ENCODE measurements around the gene TRPM5.

The TRPM5 gene

DNA sequence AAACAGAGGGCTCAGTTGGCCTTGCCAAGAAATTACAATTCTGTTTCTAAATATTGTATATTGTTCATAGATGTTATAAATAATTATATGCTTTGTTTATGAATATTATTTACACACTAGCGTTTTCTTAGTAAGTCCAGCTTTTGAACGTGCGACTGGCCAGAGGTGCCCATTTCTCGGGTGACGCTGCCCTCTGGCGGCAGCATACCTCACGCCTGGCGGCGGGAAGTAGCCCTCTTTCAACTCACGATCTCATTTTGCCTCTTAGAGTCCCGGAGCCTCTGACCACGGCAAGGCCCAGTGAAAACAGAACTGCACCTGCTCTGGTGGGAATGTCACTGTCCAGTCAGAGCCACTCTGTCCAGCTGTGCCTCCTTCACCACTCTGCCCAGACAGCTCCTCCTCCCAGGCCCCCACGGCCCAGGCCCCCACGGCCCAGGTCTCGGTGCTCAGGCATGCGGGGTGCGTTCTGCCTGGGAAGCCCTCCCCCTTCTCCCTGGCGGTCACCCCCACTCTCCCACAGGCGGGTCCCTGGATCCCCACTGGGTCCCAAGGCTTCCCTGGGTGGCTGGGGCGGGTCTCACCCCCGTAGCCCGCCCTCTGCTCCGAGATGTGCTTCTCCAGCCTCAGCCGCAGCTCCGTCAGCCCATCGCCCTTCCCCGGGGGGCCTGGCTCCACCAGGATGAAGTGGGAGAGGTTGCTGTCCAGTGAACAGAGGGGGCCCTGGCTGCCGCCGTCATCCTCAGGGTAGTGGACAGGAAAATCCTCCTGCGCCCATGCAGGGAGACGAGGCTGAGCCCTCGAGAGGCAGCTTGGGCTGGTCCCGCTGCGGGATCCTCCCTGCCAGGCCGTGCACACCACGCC lies 24.4 kb downstream of the TRPM5 start:
- peak; percentile 63 for DNase-seq

DNA sequence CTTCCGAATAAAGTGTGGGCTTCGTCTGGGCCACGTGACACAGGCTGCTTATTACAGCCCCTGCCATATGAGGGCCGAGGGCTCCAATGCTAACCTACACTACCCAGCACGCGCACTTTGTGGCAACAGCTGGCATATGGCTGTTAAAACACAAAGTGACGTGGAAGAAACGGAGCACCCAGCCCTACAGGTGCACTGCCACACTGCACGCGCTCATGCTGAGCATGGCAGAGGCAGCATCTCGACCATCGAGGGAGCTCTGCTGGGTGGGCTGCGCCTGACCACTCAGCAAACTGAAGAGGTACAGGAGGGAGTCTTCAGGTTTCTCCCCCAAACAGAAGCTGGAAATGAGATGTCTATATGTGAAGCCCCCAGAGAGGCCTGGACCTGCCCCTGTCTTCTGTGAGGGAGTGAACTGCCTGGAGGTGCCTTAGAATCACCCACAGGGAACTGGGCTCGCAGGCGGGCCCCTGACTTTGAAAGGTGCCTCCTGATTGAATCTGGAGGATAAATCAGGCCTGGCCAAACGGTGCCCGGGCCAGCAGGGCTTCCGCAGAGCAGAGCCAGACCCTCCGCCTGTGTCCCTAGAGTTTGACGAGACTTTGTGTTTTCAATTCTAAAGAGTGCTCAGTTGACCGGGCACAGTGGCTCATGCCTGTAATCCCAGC lies 25.5 kb downstream of the TRPM5 start:
- no peak for DNase-seq

DNA sequence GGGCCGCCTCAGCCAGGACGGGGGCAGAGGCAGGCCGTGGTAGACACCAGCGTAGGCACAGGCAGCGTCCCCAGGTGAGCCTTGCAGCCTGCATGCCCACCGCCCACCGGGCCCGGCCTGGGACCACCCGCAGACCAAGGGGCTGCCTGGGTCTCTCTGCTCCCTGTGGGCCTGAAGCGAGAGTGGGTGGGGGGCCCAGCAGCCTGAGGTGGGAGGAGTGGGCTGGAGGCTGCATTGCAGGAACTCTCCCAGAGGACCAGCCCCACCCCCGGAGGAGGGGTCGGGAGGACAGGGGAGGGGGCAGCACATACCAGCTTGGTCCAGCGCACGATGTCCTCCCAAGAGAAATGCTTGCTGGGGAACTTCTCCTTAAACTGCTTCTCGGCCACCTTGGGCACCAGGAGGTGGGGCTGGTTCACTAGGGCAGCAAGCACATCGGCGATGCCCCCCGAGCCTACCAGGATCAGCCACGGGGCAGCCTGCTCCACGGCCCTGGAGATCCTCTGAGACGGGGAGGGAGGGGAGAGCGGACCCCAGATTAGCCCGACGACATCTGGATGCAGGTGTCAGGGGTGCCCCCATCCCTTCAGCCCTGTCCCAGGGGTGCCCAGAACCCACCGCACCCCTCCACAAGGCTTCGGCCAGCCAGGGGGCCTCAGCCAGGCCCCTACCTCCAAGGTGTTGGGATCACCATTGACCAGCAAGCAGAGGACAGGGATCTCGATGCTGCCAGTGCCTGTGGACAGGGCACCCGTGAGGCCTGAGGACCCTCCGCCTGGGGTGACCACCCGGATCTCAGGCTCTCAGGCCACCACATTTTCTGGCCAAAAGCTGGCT lies 26.2 kb downstream of the TRPM5 start:
- DNase-seq = no peak

DNA sequence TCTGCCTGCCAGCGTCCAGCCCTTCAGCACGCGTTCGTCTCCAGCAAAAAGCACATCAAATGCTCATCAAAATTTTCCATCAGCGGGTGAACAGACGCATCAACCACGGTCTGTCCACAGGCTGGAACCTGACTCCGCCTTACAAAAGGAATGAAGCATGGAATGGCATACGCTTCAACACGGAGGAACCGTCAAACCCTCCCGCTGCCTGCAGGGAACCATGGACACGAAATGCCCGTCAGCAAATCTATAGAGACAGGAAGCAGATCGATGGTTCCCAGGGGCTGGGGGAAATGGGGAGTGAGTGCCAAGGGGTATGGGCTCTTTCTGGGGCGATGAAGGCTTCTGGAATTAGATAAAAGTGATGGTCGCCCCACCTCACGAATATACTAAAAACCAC lies 27.5 kb downstream of the TRPM5 start:
- DNase-seq = no peak

DNA sequence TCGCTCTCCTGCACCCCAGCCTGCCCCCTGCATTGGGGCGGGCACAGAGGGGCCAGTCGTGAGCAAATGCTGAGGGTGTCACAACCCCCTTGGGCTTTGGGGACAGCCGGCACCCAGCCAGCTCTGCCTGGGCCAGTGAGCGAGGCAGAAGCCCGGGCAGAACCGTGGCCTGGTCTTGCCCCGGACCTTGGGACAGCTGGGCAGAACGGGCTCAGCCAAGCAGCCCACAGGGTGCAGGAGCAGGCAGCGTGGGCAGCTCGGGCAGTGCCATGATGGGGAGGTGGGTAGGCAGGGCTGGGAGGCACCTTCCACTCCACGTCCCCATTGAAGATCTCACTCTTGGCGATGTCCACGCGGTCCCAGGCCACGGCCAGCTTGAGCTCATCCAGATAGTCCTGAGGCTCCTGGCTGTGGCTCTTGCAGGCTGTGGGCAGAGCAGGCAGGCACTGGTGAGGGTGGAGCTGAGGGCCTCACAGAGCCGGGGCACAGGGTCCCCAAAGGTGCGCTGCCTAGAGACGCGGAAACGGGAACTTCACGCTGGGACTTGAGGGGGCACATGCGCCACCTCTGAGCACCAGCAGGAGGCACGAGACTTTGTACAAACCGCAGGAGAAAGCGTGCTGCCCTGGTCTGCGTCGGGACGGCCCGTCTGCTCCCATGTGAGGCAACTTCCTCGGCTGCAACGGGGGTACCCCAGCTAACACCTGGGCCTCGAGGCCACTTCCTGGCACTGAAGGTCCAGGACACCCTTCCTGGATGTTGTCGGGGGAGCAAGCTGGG lies 28.5 kb downstream of the TRPM5 start:
- DNase-seq = no peak

DNA sequence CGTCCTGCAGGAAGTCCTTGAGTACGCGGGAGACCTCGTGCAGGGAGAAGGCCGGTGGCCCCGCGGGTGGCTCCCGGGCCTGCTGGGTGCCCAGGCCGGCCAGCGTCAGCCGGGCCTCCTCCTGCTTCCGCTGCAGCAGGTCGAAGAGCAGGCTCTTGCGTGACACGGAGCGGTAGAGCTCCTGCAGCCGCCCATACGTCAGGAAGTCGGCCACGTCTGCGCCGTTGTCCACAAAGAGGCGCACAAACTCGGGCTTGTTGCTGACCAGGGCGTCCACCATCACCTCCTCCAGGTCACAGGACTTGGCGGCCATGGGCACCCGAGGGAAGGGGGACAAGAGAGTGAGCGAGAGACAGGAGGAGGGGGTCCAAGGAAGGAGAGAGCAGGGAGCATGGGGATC lies 29.1 kb downstream of the TRPM5 start:
- no peak for DNase-seq

DNA sequence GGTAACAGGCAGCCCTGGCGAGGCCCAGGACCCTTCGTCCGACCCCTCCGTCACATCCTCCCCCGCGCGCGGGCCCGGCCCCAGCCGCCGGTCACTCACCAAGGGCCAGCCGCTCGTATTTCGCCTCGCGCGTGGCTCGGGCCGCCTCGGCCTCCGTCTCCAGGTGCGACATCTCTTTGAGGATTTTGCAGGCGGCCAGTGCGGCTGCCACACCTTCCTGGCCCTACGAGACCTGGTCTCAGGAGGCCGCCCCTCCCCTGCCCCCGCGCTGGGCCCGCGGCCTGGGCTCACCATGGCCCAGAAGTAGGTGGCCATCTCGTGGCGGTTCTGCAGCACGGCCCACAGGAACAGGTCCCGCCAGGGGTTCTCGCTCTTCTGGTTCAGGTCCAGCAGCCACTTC lies 29.7 kb downstream of the TRPM5 start:
- no peak for DNase-seq

DNA sequence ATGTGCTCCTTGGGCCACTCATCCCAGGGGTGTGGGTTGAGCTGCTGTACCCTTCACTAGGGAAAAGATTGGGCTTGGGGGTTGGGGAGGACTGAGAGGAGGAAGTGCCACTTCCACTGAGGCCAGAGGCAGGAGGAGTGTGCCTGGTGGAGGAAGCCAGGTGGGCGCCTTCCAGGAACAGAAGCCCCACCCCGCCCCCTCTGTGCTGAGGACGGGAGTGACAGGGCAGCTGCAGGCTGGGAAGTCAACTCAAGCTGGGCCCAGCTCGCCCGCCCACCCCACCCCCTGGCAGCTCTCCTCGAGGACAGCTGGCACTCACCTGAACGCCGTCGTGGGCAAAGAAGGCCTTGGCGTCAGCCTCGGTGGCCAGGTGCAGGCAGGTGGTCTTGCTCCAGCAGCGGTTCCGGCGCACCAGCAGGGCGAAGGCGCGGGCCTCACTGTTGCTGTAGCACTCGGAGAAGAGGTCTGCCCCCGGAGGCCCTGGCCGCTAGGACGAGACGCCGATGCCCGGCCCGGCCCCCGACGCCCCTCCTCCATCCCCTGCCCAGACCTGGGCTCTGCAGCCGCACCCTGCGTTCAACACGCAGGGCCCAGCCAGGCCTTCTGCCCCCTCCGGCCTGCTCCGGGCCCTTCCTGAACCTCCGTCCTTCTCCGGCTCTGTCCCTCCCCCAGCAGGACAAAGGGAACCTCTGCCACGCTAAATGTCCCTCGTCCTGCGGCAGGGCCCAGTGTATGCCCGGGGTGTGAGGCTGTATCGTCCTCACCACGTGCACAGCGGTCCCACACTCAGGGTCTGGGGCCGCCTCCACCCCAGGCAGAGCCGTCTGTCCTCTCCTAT lies 30.4 kb downstream of the TRPM5 start:
- DNase-seq = no peak

DNA sequence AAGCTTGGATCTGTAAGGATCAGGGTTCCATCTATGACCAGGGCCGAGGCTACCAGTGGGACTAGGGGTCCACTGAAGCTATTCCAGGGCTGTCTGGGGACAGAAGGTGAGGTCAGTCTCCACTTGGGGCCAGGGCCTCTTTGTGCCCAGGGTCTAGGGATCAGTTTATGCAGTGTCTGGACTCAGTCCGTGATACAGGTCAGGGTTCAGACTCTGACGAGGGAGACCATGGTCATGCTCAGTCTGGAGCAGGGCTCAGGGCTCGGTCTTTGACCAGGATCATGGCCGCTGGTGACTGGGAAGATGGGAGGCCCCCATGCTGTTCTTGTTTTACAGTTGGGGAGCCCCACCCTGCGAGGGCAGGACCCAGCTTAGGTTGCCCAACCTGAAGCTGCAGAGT lies 32.0 kb downstream of the TRPM5 start:
- DNase-seq = no peak

DNA sequence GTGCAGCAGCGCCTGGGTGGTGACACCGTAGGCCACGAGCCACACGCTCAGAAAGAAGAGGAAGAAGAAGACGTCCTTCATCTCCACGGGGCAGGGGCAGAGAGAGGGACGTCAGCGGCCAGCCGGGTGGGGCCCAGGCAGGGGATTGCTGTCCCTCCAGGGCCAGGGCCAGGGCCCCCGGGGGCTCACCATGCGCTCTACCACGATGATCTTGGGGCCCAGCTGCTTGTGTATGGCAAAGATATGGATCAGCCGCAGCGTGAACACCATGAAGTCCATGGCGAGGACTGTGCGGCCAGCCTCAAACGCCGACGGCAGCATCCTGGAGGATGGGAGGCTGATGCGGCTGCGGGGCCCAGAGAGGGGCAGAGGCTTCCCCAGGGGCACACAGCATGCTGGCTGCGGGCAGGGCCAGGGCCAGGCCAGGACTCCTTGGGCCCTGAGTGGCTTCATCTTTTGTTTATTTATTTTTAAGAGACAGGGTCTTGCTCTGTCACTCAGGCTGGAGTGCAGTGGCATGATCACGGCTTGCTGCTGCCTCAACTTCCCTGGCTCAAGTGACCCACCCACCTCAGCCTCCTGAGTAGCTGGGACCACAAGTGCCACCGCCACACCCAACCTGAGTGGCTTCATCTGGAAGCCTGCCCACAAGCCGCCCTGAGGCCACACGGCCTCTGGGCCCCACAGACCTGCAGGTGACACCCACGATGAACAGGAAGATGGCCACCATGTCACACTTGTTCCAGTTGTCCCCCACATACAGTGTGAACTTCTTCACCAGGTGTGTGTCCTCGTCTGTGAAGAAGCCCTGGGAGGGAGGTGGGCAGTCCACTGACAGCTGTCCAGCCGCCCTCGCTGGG lies 32.6 kb downstream of the TRPM5 start:
- no peak for DNase-seq

DNA sequence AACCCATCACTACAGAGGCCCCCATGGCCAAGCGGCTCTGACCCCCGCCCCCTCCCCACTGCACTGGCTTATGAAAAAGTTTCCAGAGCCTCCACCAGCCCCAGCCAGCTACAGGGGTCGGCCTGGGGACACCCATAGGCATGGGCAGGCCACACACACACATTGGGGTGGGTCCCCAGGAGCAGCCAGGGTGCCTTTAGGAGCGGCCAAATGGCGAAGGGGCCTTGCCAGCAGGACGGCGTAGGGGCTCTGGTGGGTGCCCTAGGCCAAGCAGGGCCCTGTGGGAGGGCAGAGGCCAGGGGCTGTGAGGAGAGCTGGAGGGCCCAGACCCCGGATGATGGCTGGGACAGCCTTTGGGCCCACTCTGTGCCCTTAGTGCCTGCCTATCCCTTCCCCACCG lies 33.7 kb downstream of the TRPM5 start:
- DNase-seq = no peak

DNA sequence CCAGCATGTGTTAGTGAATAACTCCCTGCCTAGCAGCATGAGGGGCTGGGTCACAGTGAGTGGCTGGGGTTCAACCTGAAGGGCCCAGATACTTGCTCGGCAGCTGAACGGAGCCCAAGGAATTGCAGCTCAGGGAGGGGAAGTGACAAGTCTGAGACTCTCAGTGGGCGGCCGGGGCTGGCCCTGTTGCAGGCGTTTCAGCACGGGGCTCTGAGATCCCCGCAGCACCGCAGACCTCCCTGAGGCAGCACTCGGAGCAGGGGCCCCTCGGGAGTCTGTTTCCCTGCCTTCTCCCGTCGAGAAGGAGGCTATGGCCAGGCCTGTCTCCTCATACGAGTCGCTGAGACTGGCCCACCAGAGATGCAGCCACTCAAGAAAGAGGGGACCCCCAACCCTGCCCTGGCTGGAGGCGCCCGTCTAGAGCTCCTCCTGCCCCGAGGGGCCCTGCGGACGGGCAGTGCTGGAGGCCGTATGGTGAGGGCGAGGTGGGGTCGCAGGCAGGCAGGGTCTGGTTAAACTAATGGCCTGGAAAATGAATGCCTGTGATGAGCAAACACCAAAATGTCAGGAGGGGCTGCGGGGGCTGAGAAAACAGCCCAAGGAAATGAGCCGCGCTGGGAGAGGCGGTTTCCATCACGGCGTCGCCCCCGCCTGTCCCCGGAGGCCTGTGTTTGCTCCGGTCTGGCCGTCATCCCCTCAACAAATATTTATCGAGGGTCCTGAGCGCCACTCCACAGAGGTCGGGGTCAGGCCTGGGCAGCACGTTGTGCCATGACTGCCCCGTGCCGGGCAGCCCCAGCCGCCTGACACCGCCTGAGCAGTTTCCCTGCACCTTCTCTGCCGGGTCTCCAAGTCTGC lies 34.5 kb downstream of the TRPM5 start:
- no peak for DNase-seq

DNA sequence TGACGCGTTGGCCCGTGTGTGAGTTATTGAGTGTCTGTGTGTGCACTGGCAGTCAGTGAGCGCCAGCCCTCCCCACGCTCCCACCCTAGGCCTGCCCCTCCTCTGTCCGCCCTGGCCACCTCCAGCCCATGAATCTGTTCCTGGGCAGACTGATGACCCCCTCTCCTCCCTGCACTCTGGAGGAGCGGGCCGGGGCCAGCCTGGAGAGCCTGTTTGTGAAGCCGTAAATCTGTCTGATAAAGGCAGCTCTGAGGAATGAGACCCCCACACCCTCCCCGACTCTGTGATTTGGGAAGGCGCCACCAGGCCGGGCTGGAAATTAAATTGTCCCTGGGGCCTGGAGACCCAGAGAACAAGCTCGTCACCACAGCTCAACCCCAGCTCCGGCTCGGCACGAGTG lies 35.2 kb downstream of the TRPM5 start:
- DNase-seq = no peak

DNA sequence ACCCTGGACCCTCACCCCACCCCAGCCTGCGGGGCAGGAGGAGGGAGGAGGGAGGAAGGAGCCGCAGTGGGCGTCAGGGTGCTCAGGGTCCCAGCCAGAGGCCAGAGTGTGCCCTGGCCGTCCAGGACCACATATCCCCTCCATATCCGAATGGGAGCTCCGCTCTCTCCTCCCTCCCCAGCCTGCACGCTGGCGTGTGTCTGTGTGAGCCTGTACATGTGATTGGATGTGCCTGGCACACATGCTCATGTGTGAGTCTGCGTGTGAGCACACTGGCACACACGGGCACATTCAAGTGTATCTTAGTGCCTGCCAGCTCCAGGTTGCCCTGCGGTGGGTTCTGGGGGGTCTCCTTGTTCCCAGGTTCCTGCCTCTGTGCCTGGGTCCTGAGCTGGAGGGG lies 35.6 kb downstream of the TRPM5 start:
- DNase-seq = no peak

DNA sequence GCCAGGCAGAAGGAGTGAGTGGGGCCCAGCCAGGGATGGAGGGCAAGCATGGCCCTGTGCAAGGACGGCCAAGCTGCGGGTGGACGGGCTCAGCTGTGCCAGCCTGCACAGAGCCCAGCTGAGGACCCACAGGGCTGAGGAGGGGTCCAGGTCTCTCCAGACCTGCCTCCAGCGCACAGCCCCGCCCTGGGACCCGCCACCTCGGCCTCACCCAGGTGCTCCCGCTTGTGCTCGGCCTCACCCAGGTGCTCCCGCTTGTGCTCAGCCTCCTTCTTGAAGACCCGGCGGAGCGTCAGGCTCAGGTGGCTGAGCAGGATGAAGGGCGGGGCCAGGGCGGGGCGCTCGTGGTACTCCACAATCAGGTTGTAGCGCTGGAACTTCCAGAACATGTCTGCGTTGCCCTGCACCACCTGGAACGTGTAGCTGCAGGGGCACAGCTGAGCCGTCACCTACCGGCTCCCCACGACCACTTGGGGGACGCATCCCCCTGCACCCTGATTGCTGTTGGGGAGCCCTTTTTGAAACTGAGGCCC lies 37.4 kb downstream of the TRPM5 start:
- no peak for DNase-seq

DNA sequence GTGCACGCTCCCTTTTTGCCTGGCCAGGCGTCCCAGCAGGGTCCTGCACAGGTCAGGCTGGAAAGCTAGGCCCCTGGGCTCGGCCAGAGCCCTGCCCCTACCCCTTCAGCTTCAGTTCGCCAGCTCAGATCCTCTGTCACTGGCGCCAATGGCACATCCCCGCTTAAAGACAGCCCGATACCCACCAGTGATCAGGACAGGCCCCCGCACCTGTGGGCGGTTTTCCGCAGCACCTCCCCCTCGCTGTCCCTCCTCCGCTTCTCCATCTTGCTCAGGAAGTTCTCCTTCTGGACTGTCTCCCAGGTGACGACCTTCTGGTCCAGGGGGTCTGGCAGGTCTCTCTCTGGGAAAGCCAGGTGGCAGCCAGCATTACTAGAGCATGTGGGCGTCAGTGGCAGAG lies 37.9 kb downstream of the TRPM5 start:
- no peak for DNase-seq

DNA sequence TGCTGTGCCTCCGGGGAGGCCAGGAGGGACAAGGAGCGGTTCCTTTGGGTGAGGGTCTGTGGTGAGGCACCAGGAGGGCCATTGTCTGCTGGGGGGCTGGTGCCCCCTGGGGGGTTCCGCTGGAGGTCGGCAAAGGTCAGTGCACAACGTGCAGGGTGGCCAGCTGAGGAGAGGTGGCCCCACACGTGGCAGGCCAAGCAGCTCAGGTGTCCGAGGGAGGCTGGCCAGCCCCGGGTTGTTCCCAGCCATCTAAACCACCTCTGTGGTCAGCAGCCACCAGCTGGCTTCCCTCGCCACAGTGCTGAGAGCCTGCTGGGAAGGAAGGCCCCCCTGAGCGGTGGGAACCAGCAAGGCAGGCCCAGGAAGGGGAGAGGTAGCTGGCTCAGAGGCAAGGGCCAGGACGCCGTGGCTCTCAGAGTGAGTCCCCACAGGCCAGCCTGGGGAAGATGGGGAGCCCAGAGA lies 39.5 kb downstream of the TRPM5 start:
- no peak for DNase-seq

DNA sequence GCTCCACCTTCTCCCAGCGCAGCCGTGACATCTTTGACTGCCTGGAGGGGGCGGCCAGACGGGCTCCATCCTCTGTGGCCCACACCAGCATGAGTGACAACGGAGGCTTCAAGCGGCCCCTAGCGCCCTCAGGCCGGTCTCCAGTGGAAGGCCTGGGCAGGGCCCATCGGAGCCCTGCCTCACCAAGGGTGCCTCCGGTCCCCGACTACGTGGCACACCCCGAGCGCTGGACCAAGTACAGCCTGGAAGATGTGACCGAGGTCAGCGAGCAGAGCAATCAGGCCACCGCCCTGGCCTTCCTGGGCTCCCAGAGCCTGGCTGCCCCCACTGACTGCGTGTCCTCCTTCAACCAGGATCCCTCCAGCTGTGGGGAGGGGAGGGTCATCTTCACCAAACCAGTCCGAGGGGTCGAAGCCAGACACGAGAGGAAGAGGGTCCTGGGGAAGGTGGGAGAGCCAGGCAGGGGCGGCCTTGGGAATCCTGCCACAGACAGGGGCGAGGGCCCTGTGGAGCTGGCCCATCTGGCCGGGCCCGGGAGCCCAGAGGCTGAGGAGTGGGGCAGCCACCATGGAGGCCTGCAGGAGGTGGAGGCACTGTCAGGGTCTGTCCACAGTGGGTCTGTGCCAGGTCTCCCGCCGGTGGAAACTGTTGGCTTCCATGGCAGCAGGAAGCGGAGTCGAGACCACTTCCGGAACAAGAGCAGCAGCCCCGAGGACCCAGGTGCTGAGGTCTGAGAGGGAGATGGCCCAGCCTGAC lies 41.2 kb downstream of the TRPM5 start:
- no peak for DNase-seq

DNA sequence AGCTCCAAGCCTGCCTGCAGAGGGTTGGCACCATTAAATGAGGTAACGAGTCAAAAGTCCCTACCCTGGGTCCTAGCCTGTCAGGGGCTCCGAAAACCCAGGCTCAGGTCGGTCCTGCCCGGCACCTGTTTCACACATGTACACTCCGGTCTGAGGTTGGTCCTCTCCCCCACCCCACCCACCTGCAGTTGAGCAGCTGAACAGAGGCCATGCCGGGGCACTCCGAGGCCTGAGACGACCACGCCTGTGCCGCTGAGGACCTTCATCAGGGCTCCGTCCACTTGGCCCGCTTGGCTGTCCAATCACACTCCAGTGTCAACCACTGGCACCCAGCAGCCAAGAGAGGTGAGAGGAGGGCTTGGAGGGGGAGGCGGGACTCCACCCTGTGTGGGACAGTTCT lies 42.2 kb downstream of the TRPM5 start:
- DNase-seq = no peak
